Lower leg skin (tissue), 3 donors: ENCODE measurements around the gene AP1G2.

Source experiments
- POLR2A ChIP-seq, 2 donors: fragments of 450-650 bp; IDR thresholded peaks; one replicate each; pipeline ENCODE4 v1.6.1; 2016 to 2017; ENCODE audit warnings: antibody characterized with exemption in 2 of 2, mild to moderate bottlenecking in 1 of 2, moderate library complexity in 1 of 2
- TF ChIP-seq, protein P1 (sequence below), 3 donors: fragments of 450-650 bp; IDR thresholded peaks; one replicate each; pipeline ENCODE4 v1.5.1; 2016; ENCODE audit warnings: antibody characterized with exemption in 3 of 3, mild to moderate bottlenecking in 3 of 3, moderate library complexity in 2 of 3

DNA sequence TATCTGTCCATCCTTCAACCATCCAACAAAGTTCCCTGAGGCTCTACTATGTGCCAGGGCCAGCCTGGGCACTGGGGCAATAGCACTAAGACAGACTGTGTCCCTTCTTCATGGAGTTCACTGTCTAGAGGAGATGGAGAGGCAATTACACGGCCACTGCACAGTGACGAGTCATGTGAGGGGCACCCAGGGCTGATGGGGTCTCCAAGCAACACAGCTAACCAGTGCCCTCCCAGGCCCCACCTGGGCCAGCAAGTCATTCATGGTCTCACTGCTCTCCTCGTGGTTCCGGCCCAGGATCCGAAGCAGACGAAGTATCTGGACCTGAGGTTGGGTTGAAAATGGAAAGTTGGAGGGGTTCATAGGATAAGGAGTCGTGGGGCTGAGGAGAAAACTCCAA lies 2.7 kb downstream of the AP1G2 start:
- TF ChIP-seq, protein P1, sequence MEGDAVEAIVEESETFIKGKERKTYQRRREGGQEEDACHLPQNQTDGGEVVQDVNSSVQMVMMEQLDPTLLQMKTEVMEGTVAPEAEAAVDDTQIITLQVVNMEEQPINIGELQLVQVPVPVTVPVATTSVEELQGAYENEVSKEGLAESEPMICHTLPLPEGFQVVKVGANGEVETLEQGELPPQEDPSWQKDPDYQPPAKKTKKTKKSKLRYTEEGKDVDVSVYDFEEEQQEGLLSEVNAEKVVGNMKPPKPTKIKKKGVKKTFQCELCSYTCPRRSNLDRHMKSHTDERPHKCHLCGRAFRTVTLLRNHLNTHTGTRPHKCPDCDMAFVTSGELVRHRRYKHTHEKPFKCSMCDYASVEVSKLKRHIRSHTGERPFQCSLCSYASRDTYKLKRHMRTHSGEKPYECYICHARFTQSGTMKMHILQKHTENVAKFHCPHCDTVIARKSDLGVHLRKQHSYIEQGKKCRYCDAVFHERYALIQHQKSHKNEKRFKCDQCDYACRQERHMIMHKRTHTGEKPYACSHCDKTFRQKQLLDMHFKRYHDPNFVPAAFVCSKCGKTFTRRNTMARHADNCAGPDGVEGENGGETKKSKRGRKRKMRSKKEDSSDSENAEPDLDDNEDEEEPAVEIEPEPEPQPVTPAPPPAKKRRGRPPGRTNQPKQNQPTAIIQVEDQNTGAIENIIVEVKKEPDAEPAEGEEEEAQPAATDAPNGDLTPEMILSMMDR (IDR thresholded peaks at IDR 0.05), result no peak
- TF ChIP-seq POLR2A (IDR thresholded peaks at IDR 0.05), result no peak
